Right lobe of liver (tissue), 4 donors: ENCODE data around the gene C1QTNF4.

Experiments used
- CTCF ChIP-seq, 4 donors: fragments of 200-600 bp in 3 of 4; fragments of 450-650 bp in 1 of 4; IDR thresholded peaks; one replicate each; pipeline versions ENCODE4 v1.5.1 to v1.8.0; 2016 to 2022; ENCODE audit warnings: antibody characterized with exemption in 4 of 4, mild to moderate bottlenecking in 2 of 4
- POLR2A ChIP-seq: fragments of 450-650 bp; IDR thresholded peaks from one replicate; pipeline ENCODE4 v1.6.1; 2017; ENCODE audit warnings: antibody characterized with exemption, mild to moderate bottlenecking
- donor health status: DM: no; HTN: no; CAD: no.
- donor health status: DM: no; HTN: no; CAD: no.
- donor health status: DM: no; HTN: yes; CAD: no.

- TF ChIP-seq POLR2A: no peak
- no peak for TF ChIP-seq CTCF (IDR thresholded peaks at IDR 0.05)
Measured at GRCh38 chr11:47631473-47631872, 37.3 kb upstream of the C1QTNF4 start.
